Activated T-helper 1 cell treated with anti-CD3 and anti-CD28 coated beads, Interleukin-2, amount 50 U/mL, for 16 hours (primary cell): ENCODE results near the gene MZT2B.
A peak's percentile ranks its signal among the peaks of the same experiment; 100 is the strongest.
"Not testable (repeated sequence)": the region's sequence is repeated elsewhere in the genome, so short reads cannot be mapped to it uniquely, and the experiment has no call there.

Source experiments
- DNase-seq, 2 donors: peaks; one replicate each; pipeline ENCODE4 v3.0.0-alpha.2; 2020; ENCODE audit warnings: low read depth in 1 of 2, low spot score in 1 of 2

The MZT2B gene

DNA sequence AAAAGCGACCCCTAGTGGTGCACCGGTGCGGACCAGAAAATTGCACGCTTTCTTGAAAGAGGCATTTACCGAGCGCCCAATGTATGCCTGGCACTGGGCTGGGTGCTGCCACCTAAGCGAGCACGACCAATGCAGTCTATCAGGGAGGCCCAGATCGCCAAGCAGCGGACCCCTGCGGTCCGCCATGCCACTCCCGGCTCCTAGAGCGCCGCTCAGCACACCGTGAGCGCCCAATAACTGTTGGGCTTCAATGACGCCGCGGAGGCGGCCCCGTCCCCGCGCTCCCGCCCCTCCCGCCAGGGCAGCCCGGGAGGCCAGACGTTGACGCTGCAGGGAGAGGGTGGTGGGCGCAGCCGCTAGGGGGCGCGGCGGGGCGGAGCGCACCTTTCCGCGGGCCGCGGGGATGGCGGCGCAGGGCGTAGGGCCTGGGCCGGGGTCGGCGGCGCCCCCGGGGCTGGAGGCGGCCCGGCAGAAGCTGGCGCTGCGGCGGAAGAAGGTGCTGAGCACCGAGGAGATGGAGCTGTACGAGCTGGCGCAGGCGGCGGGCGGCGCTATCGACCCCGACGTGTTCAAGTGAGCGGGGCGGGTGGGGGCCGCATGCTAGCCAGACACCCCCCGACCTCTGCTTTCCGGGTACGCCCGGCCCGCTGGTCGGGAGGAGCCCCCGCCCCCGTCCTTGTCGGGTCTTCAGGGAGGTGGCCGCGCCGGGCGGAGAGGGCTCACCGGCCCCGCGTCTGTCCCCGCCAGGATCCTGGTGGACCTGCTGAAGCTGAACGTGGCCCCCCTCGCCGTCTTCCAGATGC lies at the start of gene MZT2B:
Gene MZT2B, plus strand, starts transcription at position 383 of the 803 bp plus-strand sequence. Its CDS starts 21 bp downstream, at position 404.
- peak; percentile 84 to 89 for DNase-seq

- no peak for DNase-seq
These were observed 46.1 kb upstream of the MZT2B start for GRCh38 chr2:130135692-130136541.

- not testable (repeated sequence) for DNase-seq
These were observed 45.5 kb upstream of the MZT2B start for GRCh38 chr2:130136546-130136945.

DNA sequence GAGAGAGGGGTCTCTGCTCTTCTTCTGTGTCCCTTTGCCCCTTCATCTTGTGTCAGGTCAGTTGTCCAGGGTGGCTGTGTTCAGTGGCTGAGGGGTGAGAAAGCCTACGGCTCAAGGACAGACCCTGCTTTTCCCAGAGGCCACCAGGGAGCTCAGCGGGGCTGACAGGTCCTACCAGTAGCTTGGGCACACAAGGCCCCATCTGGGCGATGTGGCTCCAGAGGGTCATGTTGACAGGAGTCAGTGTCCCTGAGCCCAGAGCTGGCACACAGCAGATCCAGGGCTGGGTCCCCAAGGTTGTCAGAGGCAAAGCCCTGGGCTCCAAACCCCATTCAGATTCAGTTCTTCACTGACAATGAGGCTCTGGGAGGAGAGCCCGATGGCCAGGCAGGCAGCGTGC lies 44.9 kb upstream of the MZT2B start:
- not testable (repeated sequence) for DNase-seq

DNA sequence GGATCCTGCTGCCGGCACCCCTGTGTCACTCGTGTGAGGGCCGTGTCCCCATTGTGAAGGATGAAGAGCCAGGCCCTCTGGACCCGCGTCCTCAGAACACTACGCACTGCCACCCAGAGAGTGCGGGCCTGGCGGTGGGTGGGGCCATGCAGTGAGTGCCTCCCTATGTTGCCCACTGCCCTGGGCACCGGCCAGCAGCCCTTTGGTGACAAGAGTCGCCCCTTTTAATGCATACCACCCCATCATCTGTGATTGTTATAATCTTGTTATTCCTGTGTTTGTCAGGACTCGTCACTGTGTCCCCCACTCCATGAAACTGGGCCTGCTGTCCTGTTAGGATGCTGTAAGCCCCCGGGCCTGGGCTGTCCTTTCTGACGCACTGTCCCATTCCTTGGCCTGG lies 43.7 kb upstream of the MZT2B start:
- DNase-seq: not testable (repeated sequence)

GRCh38 chr2:130138841-130139251 lies 43.2 kb upstream of the MZT2B start:
- DNase-seq: not testable (repeated sequence)

GRCh38 chr2:130139331-130140280 lies 42.5 kb upstream of the MZT2B start:
- DNase-seq: not testable (repeated sequence)

DNA sequence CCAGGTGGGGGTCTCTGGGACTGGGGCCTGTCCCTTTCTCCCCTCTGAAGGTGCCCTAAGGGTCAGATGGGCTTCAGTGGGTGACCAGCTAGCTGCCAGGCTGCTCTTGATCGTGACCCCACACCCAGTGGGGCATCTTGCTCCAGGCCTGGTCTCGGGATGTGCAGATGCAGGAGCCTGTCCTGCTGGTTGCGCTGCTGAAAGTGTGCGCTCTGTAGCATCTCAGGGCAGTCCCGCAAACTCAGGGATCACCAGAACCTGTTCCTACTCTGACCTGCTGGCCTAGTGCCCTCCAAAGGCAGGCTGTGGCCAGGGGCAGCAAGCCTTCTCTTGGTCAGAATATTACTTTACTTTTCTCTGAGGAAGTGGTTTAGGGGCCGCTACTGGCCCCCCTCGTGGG lies 41.5 kb upstream of the MZT2B start:
- not testable (repeated sequence) for DNase-seq

GRCh38 chr2:130141002-130141401 lies 41.1 kb upstream of the MZT2B start:
- not testable (repeated sequence) for DNase-seq

- DNase-seq: not testable (repeated sequence)
These were observed 40.3 kb upstream of the MZT2B start for GRCh38 chr2:130141645-130142370.

DNA sequence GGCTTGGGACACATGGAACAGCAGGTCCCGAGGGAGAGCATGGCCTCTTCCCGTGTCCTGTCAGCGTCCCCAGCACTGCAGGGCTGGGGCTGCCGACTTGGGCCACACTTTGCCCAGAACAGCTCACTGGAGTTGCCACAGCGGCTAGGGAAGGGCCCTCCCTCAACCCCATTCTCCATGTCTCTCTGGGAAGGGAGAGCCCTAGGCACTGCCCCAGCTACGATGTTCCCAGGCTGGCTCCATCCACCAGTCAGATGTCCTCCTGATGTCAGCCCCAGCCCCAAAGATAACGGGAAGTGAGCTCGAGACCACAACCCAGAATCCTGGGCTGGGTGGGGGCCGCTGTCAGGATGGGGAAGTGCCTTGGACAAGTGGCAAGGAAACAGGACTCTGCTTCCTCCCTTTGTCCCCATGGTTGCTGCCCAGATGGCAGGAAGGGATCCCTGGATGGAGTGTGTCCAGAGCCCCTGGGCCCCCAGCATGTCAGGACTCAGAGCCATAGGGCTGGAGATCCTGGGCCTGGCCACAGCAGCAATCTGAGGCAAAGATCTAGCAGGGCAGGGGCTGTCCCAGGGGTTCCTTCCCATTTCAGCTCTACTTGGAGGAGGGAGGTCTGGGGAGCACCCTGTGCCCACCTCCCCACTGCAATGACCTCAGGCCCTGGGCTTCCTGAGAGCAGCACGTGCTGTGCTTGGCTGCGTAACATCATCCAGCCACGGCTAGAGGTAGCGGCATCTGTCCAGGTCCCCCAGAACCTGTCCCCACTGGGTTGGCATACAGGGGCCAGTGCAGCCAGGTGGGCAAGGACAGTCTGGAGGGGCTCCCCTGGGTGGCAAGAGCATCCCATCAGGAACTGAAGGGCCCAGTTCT lies 39.4 kb upstream of the MZT2B start:
- DNase-seq: not testable (repeated sequence)

DNA sequence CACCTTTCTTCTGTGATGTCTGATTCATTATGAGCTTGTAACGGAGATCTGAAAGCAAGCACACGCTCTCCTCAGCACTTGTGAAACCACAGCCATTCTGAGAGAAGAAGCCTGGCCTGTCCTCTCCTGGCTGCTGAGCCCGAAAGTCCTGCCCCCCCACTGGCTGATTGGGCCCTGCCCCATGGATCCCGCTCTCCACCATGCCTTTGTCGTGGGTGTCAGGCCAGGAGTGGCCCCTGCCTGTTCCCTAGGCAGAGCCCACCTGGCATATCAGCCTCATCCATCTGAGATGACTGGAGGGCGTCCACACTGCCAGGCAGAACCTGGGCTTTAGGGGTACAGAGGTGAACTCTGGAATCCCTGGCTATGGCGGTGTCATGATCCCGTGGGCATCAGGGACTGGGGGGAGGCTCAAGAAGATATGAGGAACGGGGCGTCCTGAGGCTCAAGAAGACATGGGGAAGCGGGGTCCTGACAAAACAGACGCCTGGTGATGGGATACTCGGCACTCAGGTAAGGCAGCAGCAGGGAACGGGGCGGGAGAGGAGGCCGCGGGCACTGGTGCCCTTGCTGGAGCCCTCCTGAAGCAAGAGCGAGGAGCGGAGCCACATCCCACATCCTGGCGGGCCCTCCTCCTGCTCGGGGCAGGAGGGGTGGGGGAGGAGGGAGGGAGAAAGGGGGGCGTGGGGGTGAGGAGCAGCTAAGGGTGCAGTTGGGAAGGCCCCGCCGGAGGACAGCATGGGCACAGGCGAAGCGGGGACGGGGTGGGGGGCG lies 38.6 kb upstream of the MZT2B start:
- not testable (repeated sequence) for DNase-seq

DNA sequence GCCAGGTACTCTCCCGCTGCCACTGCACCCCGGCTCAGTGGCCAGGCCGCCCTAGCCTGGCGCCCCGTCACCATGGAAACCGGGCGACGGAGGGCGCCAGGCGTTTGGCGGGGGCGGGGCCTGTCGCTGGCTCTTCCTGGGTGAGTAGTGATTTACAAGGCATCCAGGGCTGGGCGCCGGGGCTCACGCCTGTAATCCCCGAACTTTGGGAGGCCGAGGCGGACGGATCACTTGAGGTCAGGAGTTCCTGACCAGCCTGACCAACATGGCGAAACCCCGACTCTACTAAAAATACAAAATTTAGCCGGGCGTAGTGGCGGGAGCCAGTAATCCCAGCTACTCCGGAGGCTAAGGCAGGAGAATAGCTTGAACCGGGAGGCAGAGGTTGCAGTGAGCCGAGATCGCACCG lies 37.1 kb upstream of the MZT2B start, which contains the start of gene CCDC74B:
Gene CCDC74B, minus strand, starts transcription at position 107 of the 409 bp plus-strand sequence. CDS start 116 bp downstream, outside the sequence.
- DNase-seq: peak; percentile 14 to 20

- DNase-seq: not testable (repeated sequence)
These were observed 33.5 kb upstream of the MZT2B start for GRCh38 chr2:130148515-130148914.

- no peak for DNase-seq
These were observed 31.6 kb upstream of the MZT2B start for GRCh38 chr2:130150181-130151144.

DNA sequence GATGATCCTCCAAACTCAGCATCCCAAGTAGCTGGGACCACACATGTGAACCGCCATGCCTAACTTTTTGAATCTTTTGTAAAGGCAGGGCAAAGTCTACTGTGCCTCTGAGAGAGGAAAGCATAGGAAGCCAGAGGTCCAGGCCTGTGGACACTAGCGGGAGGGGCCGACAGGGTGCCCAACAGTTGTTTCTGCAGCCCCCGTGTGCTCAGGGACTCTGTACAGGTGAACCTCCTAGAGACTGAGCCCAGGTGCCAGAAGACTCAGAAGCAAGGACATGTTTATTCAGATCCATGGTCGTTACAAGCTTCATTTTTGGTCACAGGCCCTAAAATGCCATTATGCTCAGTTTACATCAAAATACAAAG lies 30.9 kb upstream of the MZT2B start:
- DNase-seq: not testable (repeated sequence)
